ENCODE measurements around the gene TAB2.

GRCh38 chr6:149457316-149457884 is 139.9 kb downstream of the TAB2 start:
- TF ChIP-seq YY1 (IDR thresholded peaks at IDR 0.05; ENCODE audit: insufficient read depth, insufficient read length) (no peak), ZNF274 (IDR thresholded peaks at IDR 0.05; ENCODE audit: low read depth, low read length) (no peak), SUZ12 (IDR thresholded peaks at IDR 0.05; ENCODE audit: extremely low read depth, insufficient read depth, insufficient read length) (no peak)
